HG03439 (cell line): ENCODE data around the gene BHLHE40.

Experiments used
- ATAC-seq: cut with Tn5 transposase; IDR thresholded peaks from one replicate; pipeline ENCODE4 v1.9.1; 2021; ENCODE audit warnings: mild to moderate bottlenecking, moderate library complexity; ENCODE audit not compliant: unreplicated experiment

BHLHE40 gene

GRCh38 chr3:4982773-4983738, 3.8 kb downstream of the BHLHE40 start:
- no peak for ATAC-seq

DNA sequence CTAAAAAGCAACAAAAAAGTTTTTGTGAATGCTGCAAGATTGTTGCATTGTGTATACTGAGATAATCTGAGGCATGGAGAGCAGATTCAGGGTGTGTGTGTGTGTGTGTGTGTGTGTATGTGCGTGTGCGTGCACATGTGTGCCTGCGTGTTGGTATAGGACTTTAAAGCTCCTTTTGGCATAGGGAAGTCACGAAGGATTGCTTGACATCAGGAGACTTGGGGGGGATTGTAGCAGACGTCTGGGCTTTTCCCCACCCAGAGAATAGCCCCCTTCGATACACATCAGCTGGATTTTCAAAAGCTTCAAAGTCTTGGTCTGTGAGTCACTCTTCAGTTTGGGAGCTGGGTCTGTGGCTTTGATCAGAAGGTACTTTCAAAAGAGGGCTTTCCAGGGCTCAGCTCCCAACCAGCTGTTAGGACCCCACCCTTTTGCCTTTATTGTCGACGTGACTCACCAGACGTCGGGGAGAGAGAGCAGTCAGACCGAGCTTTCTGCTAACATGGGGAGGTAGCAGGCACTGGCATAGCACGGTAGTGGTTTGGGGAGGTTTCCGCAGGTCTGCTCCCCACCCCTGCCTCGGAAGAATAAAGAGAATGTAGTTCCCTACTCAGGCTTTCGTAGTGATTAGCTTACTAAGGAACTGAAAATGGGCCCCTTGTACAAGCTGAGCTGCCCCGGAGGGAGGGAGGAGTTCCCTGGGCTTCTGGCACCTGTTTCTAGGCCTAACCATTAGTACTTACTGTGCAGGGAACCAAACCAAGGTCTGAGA, 4.7 kb downstream of the BHLHE40 start:
- peak; percentile 29 for ATAC-seq

GRCh38 chr3:4984511-4984864, 5.3 kb downstream of the BHLHE40 start:
- ATAC-seq: no peak

DNA sequence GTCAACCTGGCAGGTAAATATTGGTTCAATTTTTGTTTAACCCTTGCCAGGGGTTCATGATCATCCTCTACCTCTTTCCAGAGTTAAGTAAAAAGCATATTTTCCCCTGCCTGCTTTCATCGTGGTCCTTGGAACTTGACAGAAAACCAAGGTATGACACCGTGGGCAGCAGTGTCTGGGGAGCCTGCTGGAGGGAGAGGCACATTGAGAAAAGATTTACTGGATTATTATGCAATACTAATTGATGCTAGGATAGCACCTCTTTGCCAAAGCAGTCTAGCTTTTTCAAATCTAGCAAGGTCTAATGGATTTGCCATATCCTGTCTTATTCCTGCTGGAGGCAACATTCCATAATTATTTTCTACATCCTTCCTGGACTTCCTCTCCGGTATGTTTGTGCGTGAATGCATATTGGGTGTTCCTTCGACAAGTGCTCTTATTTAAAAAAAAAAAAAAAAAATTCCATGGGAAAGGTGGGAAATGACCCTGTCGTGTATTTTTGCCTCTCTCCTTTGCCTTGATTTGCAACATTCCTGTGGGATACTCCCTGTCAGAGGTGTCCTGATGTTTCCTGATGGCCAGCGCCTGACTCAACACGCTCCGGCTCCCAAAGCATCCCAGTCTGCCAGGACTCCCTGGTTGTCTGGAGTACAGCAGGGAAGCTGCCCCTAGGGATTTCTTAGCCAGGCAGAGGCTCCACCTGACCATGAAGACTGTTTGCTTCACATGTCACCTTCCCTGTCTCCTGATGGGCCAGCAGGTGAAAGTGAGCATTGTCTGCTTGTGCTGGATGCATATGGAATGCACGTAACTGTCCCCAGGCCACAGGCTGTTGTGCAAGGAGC, 6.3 kb downstream of the BHLHE40 start:
- ATAC-seq: no peak

GRCh38 chr3:4986175-4986781, 7.0 kb downstream of the BHLHE40 start:
- ATAC-seq: peak; percentile 26

DNA sequence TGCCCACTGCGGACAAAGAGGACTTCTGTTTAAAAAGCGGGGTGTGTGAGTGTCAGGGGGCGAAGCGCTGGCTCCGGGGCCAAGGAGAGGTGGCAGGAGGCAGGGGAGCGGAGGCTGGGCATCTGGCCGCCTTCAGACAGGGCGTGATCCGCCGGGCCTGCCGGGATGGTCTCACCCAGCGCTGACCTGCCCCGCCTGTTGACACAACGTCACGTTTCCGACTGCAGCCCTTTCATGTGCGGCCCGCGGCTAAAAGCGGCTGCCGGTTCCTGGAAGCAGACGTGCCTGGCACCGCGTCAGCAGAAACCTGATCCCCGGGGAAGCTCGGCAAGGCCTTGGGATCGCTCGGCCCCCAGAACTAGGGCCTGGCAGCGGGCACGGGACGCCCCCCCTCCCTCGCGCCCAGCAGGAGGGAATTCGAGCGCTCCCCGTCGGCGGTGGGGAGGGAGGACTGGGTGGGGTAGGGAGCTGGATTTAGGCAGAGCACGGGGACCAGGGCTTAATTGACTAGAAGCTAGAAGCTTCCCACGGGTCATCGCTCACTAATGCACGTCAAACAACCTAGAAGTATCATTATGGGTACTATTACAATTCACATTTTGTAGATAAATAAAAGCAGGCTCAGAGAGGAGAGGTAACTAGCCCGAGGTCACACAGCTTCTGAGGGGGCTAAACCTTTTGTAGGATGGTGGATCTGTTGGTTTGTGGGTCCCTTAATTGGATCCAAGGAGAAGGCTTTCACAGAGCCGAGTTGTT, 7.7 kb downstream of the BHLHE40 start:
- peak; percentile 65 for ATAC-seq

DNA sequence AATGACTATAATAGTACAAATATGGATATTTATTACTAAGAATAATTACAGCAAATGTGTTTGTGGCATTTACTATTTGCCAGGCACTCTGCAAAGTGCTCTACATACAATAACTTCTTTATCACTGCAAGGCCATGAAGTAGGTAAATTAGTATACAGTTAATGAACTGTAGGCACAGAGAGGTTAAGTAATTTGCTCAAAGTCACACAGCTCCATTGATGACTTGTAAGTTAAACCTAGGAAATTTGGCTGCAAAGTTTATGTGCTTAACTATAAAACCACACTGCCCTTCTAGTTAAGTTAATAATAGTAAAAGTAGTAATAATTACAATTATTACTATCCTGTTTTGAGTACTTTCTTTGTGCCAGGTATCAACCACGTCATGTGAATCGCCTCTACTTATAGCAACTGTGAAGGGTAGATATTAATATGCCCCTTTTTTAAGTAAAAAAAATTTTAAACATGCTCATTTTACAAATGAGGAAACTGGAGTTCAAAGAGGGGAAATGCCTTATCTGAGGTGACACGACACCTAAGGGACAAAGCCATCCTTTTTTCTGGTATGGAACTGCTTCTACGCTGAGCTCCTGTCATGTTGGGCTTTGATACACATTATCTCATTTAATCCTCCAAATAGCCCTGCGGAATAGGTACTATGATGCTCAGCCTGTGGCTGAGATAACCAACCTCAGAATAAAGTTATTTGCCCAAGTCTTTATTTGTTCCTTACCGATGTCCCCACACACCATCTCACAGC, 8.5 kb downstream of the BHLHE40 start:
- ATAC-seq: no peak

GRCh38 chr3:4988983-4989834, 10.0 kb downstream of the BHLHE40 start:
- no peak for ATAC-seq

DNA sequence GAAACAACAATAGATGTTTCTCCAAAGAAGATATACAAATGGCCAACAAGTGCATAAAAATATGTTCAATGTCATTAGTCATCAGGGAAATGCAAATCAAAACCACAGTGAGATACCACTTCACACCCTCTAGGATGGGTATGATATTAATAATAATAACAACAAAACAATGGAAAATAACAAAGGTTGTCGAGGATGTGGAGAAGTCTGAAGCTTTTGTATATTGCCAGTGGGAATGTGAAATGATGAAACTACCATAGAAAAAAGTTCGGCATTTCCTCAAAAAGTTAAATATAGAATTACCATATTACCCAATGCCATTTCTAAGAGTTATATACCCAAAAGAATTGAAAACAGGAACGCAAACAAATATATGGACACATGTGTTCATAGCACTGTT, 10.8 kb downstream of the BHLHE40 start:
- no peak for ATAC-seq

DNA sequence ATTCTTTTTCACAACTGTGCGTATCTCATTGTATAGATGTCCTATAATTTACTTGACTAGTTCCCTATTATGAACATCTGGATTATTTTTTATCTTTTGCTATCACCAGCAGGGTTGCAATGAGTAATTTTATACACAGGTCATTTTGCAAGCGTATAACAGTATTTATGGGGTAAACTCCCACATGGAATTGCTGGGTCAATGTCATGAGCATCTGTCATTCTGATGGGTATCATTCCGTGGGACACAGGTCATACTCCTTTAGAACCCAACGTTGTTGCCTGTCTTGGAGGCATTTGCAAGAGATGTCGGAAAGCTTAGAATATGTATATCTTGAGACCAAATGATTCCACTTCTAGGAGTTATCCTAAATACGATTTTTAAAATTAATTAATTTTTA, 12.9 kb downstream of the BHLHE40 start:
- ATAC-seq: no peak

- ATAC-seq: no peak
Observed at GRCh38 chr3:4993276-4994143, 14.3 kb downstream of the BHLHE40 start.

DNA sequence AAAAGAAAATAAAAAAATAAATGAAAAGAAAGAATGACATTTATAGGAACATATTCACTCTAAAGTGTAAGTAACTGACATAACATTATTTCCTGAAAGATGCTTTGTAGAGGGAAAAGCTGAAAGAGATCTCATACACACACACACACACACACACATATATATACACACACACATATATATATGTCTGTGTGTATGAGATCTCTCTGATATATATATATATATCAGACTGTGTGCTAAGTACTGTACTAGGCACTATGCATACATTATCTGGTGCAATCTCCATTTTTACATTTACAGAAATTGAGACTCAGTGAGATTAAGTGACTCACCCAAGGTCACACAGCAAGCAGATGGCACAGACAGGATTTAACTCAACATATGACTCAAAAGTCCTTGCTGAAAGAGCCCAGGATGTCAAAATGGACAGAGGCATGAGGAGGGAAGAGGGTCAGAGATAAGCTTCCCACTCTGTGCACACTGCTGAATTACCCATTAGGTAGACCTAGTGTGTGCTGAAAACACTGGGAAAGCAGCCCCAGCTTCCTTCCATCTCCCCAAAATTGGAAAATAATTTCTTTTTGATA, 15.0 kb downstream of the BHLHE40 start:
- ATAC-seq: no peak

- peak; percentile 60 for ATAC-seq
Observed at GRCh38 chr3:4994823-4995499, 15.7 kb downstream of the BHLHE40 start.

GRCh38 chr3:4995500-4996053, 16.3 kb downstream of the BHLHE40 start:
- ATAC-seq: no peak

DNA sequence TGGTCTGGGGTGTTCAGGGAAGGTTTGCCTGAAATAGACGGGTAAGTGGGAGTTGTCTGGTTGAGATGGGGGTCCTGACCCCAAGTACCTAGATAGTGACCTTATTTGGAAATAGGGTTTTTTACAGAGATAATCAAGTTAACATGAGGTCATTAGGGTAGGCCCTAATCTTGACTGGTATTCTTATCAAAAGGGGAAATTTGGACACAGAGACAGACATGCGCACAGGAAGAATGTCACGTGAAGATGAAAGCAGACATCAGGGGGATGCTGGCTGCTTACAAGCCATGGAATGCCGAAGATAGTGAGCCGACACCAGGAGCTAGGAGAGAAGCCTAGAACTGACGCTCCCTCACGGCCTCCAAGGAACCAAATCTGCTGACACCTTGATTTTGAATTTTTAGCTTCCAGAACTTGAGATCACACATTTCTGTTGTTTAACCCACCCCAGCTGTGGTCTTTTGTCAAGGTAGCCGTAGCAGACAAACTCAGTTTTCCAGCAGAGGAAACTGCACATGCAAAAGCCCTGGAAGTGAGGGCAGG, 17.1 kb downstream of the BHLHE40 start:
- ATAC-seq: no peak

DNA sequence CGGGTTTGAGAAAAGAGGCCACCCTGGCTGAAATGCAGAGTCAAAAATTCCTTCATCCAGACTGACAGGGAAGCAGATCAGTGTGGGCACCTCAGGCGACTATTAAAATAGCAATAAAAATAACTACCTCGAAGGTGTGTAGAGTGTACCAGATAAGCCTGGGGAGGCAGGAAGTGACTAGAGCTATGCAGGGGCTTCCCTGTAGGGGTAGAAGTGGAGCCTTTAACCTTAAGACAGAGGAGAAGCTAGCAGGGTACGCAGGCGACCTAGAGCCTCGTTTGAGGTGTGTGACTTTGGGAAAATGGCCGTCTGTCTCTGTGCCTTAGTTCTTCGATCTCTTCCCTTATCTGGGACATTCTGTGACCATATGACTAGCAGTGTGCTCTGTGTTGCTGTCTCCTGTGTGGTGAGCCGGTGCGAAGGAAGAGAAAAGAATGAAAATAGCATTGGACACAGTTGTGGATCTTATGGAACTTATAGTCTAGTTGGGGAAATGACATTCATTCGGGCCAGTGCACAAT, 17.6 kb downstream of the BHLHE40 start:
- ATAC-seq: no peak
